AG10803 (cell line): Measurements from ENCODE around the gene PLOD3.
"Not testable (repeated sequence)": the region's sequence is repeated elsewhere in the genome, so short reads cannot be mapped to it uniquely, and the experiment has no call there.

Experiments used
- DNase-seq: peaks from one replicate; pipeline ENCODE4 v3.0.0; 2010; ENCODE audit warnings: low read depth
- H3K4me3 ChIP-seq: 2 replicates; pipeline ENCODE4 v1.5.1; 2011; ENCODE audit warnings: mild to moderate bottlenecking, low read length, control low read depth
- TF ChIP-seq, protein P1 (sequence below): conservative IDR thresholded peaks from 2 replicates; pipeline ENCODE4 v1.5.1; 2011; ENCODE audit warnings: mild to moderate bottlenecking, low read length, control low read depth, inconsistent platforms

The PLOD3 gene

DNA sequence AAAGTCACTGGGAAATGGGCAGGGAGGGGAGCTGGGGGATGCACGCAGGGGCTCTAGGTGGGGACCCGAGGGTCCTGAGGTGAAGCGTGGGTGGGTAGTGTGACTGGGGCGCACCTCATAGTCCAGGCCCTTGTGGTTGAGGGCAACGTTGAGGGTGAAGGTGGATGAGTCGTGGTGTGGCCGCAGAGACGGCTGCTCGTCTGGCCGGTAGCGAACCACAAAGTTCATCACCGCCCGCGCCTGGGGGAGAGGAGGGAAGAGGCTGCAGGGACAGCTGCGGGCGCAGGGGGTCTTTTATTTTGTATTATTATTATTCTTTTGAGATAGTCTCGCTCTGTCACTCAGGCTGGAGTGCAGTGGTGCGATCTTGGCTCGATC lies 10.7 kb downstream of the PLOD3 start:
- no peak overlapping the region for H3K4me3 ChIP-seq
- DNase-seq = no peak
- TF ChIP-seq, protein P1, sequence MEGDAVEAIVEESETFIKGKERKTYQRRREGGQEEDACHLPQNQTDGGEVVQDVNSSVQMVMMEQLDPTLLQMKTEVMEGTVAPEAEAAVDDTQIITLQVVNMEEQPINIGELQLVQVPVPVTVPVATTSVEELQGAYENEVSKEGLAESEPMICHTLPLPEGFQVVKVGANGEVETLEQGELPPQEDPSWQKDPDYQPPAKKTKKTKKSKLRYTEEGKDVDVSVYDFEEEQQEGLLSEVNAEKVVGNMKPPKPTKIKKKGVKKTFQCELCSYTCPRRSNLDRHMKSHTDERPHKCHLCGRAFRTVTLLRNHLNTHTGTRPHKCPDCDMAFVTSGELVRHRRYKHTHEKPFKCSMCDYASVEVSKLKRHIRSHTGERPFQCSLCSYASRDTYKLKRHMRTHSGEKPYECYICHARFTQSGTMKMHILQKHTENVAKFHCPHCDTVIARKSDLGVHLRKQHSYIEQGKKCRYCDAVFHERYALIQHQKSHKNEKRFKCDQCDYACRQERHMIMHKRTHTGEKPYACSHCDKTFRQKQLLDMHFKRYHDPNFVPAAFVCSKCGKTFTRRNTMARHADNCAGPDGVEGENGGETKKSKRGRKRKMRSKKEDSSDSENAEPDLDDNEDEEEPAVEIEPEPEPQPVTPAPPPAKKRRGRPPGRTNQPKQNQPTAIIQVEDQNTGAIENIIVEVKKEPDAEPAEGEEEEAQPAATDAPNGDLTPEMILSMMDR = no peak

- TF ChIP-seq, protein P1 = no peak
- no peak for DNase-seq
- H3K4me3 ChIP-seq = no peak overlapping the region
Observed at GRCh38 chr7:101205901-101206664, 11.3 kb downstream of the PLOD3 start.

- TF ChIP-seq, protein P1 = peak; percentile 20; the same call in 1 of the 2 replicates
- not testable (repeated sequence) for H3K4me3 ChIP-seq
- DNase-seq = peak; percentile 64
Observed at GRCh38 chr7:101203740-101204738, 13.3 kb downstream of the PLOD3 start.

GRCh38 chr7:101202603-101202918 lies 14.8 kb downstream of the PLOD3 start:
- no peak for DNase-seq
- no peak overlapping the region for H3K4me3 ChIP-seq
- TF ChIP-seq, protein P1 = no peak

- H3K4me3 ChIP-seq = no peak overlapping the region
- TF ChIP-seq, protein P1 = no peak
- DNase-seq = no peak
Observed at GRCh38 chr7:101201695-101202602, 15.4 kb downstream of the PLOD3 start.

DNA sequence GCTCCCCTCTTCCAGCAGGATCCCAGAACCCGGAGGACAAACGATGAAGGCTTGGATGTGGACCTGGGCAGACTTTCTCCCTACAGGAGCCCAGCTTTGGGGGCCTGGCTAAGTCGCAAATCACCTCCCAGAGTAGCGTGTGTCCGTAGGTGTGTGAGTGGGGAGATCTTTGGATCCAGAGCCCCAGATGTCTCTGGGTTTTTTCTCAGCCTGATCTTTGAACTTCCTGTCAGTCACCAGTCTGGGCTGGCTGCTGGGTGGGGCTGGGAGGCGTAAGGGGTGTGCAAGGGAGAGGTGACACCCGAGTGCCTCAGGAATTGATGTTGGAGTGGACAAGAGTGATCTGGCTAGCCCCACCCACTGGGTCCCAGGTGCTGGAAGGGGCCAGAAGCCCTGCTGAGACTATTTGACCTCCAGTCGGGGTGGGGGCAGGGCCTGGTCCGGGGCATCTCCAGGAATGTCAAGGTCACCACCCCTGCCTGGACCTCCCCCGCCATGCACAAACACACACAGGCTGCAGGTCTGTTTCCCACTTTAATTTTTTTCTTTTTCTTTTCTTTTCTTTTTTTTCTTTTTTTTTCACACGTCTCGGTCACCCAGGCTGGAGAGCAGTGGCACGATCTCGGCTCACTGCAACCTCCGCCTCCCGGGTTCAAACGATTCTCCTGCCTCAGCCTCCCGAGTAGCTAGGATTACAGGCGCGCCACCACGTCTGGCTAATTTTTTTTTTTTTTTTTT lies 16.4 kb downstream of the PLOD3 start, which contains the start of gene MOGAT3:
Gene MOGAT3 (minus strand): TSS at position 175 of the 738 bp plus-strand sequence. CDS start 182 bp downstream, outside the sequence.
- no peak for DNase-seq
- no peak within 1 kb of the TSS for H3K4me3 ChIP-seq
- TF ChIP-seq, protein P1 = no peak
